GM19372 (cell line): ENCODE data around the gene OR1D5.
"Not testable (repeated sequence)": the region's sequence is repeated elsewhere in the genome, so short reads cannot be mapped to it uniquely, and the experiment has no call there.

Source experiments
- ATAC-seq: cut with Tn5 transposase; IDR thresholded peaks from one replicate; pipeline ENCODE4 v1.9.1; 2021; ENCODE audit warnings: mild to moderate bottlenecking, low read depth, moderate library complexity; ENCODE audit not compliant: unreplicated experiment

OR1D5 gene

GRCh38 chr17:3033248-3033640 lies 30.2 kb downstream of the OR1D5 start:
- ATAC-seq, result no peak

GRCh38 chr17:3032258-3033247 lies 30.9 kb downstream of the OR1D5 start:
- no peak for ATAC-seq

- ATAC-seq, result not testable (repeated sequence)
These were observed 32.4 kb downstream of the OR1D5 start for GRCh38 chr17:3030852-3031470.

- ATAC-seq, result no peak
These were observed 33.3 kb downstream of the OR1D5 start for GRCh38 chr17:3030096-3030495.

- ATAC-seq, result no peak
These were observed 34.0 kb downstream of the OR1D5 start for GRCh38 chr17:3029213-3029913.

- ATAC-seq, result no peak
These were observed 35.4 kb downstream of the OR1D5 start for GRCh38 chr17:3027786-3028532.

GRCh38 chr17:3026856-3027751 lies 36.3 kb downstream of the OR1D5 start:
- no peak for ATAC-seq

GRCh38 chr17:3026125-3026855 lies 37.1 kb downstream of the OR1D5 start:
- no peak for ATAC-seq

- ATAC-seq, result no peak
These were observed 37.8 kb downstream of the OR1D5 start for GRCh38 chr17:3025421-3026124.

- ATAC-seq, result no peak
These were observed 39.1 kb downstream of the OR1D5 start for GRCh38 chr17:3024346-3024745.

GRCh38 chr17:3022197-3022596 lies 41.2 kb downstream of the OR1D5 start:
- ATAC-seq, result no peak

GRCh38 chr17:3020381-3020780 lies 43.0 kb downstream of the OR1D5 start:
- no peak for ATAC-seq

- ATAC-seq, result no peak
These were observed 43.6 kb downstream of the OR1D5 start for GRCh38 chr17:3019761-3020160.

GRCh38 chr17:3017936-3018335 lies 45.5 kb downstream of the OR1D5 start:
- no peak for ATAC-seq

GRCh38 chr17:3015890-3016289 lies 47.5 kb downstream of the OR1D5 start:
- no peak for ATAC-seq

GRCh38 chr17:3012926-3013581 lies 50.4 kb downstream of the OR1D5 start:
- ATAC-seq, result no peak
